Kidney epithelial cell (primary cell): ENCODE data around the gene NUF2. TPM values are rescaled to one million over a fixed set of nuclear protein-coding genes. Genes with fewer than 3 reads are reported as not detected.

ENCODE experiments used
- DNase-seq: peaks from one replicate; pipeline ENCODE4 v3.0.0-alpha.2; 2010; ENCODE audit warnings: low read depth
- H3K27me3 ChIP-seq: 2 replicates; pipeline ENCODE4 v1.6.0; 2011; ENCODE audit warnings: low read length; ENCODE audit not compliant: control insufficient read depth, insufficient read depth
- H3K36me3 ChIP-seq: 2 replicates; pipeline ENCODE4 v1.5.1; 2011; ENCODE audit warnings: low read length; ENCODE audit not compliant: control insufficient read depth, insufficient read depth
- H3K4me3 ChIP-seq: 2 replicates; pipeline ENCODE4 v1.5.1; 2011; ENCODE audit warnings: low read depth, mild to moderate bottlenecking, control low read depth, low read length
- CTCF ChIP-seq: IDR thresholded peaks from 2 replicates; pipeline ENCODE4 v1.5.1; 2011; ENCODE audit warnings: mild to moderate bottlenecking, moderate library complexity, low read length, control low read depth, inconsistent platforms; ENCODE audit not compliant: insufficient read depth, poor library complexity, severe bottlenecking
- total RNA-seq: library from RNA; depleted of rRNA; stranded (reverse); fragments of >200 nt; gene quantifications from 2 replicates; pipeline ENCODE4 v1.2.3, GENCODE V29; 2015

NUF2 gene
- total RNA-seq, 1 donor from 2014 or later: 6.8 TPM

- DNase-seq: no peak
- H3K4me3 ChIP-seq: no peak overlapping the region
Measured at GRCh38 chr1:163303561-163303960, 18.2 kb upstream of the NUF2 start.

GRCh38 chr1:163305441-163305840 lies 16.3 kb upstream of the NUF2 start:
- TF ChIP-seq CTCF: no peak
- no peak for DNase-seq
- H3K36me3 ChIP-seq: no peaks in the 10 kb centered on the region
- H3K4me3 ChIP-seq: no peak overlapping the region
- no peaks in the 10 kb centered on the region for H3K27me3 ChIP-seq

More at GRCh38 chr1:163303561-163303960, 18.2 kb upstream of the NUF2 start:
- no peaks in the 10 kb centered on the region for H3K27me3 ChIP-seq
- TF ChIP-seq CTCF: no peak
- no peaks in the 10 kb centered on the region for H3K36me3 ChIP-seq

GRCh38 chr1:163307479-163308171 lies 14.1 kb upstream of the NUF2 start:
- TF ChIP-seq CTCF: no peak
- peak; percentile 67 for DNase-seq

GRCh38 chr1:163308811-163309210 lies 12.9 kb upstream of the NUF2 start:
- Histone ChIP-seq H3K27me3 (no peaks in the 10 kb centered on the region), H3K4me3 (no peak overlapping the region), H3K36me3 (no peaks in the 10 kb centered on the region)
- no peak for TF ChIP-seq CTCF
- no peak for DNase-seq

More at GRCh38 chr1:163307479-163308171, 14.1 kb upstream of the NUF2 start:
- Histone ChIP-seq H3K36me3 (no peaks in the 10 kb centered on the region), H3K27me3 (no peaks in the 10 kb centered on the region), H3K4me3 (no peak overlapping the region)

- Histone ChIP-seq H3K4me3 (no peak overlapping the region), H3K27me3 (no peaks in the 10 kb centered on the region), H3K36me3 (no peaks in the 10 kb centered on the region)
- peak; percentile 41 for TF ChIP-seq CTCF
- DNase-seq: no peak
Measured at GRCh38 chr1:163315773-163316374, 5.9 kb upstream of the NUF2 start.
